ENCODE measurements around the gene IQCM. TPM values are rescaled to one million over a fixed set of nuclear protein-coding genes. Genes with fewer than 3 reads are reported as not detected.

The IQCM gene
- polyA plus RNA-seq, 1 donor (not counting 4 experiments of a cell fraction or from before 2014, with no cell fraction given): not detected

GRCh38 chr4:149699642-149700041, 116.0 kb downstream of the IQCM start:
- no peak for FAIRE-seq
- dilution Hi-C loops (cut with MboI; ENCODE audit: extremely low pct_ligation_motif_present, low sequenced_read_pairs): no loop called here

GRCh38 chr4:149690726-149691125, 124.9 kb downstream of the IQCM start:
- Histone ChIP-seq H3K4me2 (ENCODE audit: control insufficient read depth, extremely low read depth, insufficient read depth, low read depth, low read length) (no peak overlapping the region), H3K9me3 (ENCODE audit: control insufficient read depth, low read depth, low read length) (no peaks in the 10 kb centered on the region), H3K27me3 (ENCODE audit: control insufficient read depth, extremely low read depth, insufficient read depth, low read length) (no peaks in the 10 kb centered on the region), H3K4me1 (ENCODE audit: control insufficient read depth, extremely low read depth, insufficient read depth, low read length) (no peaks in the 10 kb centered on the region), H3K36me3 (ENCODE audit: control insufficient read depth in 2 of 2, extremely low read depth in 1 of 2, insufficient read depth in 2 of 2, low read length in 2 of 2) (no peaks in the 10 kb centered on the region), H3K9ac (ENCODE audit: control insufficient read depth, extremely low read depth, insufficient read depth, low read length) (no peak overlapping the region), H4K20me1 (ENCODE audit: control insufficient read depth, extremely low read depth, insufficient read depth, low read length) (no peaks in the 10 kb centered on the region), H3K9me1 (ENCODE audit: control insufficient read depth, extremely low read depth, insufficient read depth, low read length) (no peaks in the 10 kb centered on the region), H3K79me2 (ENCODE audit: control insufficient read depth, insufficient read depth, low read length) (no peaks in the 10 kb centered on the region), H3K27ac (ENCODE audit: control insufficient read depth, insufficient read depth, low read length) (no peak overlapping the region), H2AFZ (ENCODE audit: control insufficient read depth, low read length) (no peak overlapping the region), H3K4me3 (ENCODE audit: control insufficient read depth in 2 of 3, extremely low read depth in 1 of 3, insufficient read depth in 2 of 3, low read depth in 1 of 3, low read length in 3 of 3) (no peak overlapping the region)
- FAIRE-seq (no peak), DNase-seq (ENCODE audit: low read depth, low spot score) (no peak)
- TF ChIP-seq CTCF (optimal IDR thresholded peaks at IDR 0.05 in 1 of 3, IDR thresholded peaks at IDR 0.05 in 1 of 3, conservative IDR thresholded peaks at IDR 0.05 in 1 of 3; ENCODE audit: extremely low read depth in 1 of 3, insufficient read depth in 2 of 3, low read length in 3 of 3) (peak in 2 of 3 experiments; percentile 15 to 16), EZH2 (IDR thresholded peaks at IDR 0.05; ENCODE audit: low read length) (no peak)
- dilution Hi-C loops (cut with MboI; ENCODE audit: extremely low pct_ligation_motif_present, low sequenced_read_pairs): no loop called here

More at GRCh38 chr4:149699642-149700041, 116.0 kb downstream of the IQCM start:
- Histone ChIP-seq H3K79me2 (ENCODE audit: control insufficient read depth, insufficient read depth, low read length) (no peaks in the 10 kb centered on the region), H3K9me3 (ENCODE audit: control insufficient read depth, low read depth, low read length) (no peaks in the 10 kb centered on the region), H2AFZ (ENCODE audit: control insufficient read depth, low read length) (no peak overlapping the region), H3K27me3 (ENCODE audit: control insufficient read depth, extremely low read depth, insufficient read depth, low read length) (no peaks in the 10 kb centered on the region), H3K4me2 (ENCODE audit: control insufficient read depth, extremely low read depth, insufficient read depth, low read depth, low read length) (no peak overlapping the region), H4K20me1 (ENCODE audit: control insufficient read depth, extremely low read depth, insufficient read depth, low read length) (no peaks in the 10 kb centered on the region), H3K4me1 (ENCODE audit: control insufficient read depth, extremely low read depth, insufficient read depth, low read length) (no peaks in the 10 kb centered on the region), H3K36me3 (ENCODE audit: control insufficient read depth in 2 of 2, extremely low read depth in 1 of 2, insufficient read depth in 2 of 2, low read length in 2 of 2) (no peaks in the 10 kb centered on the region), H3K27ac (ENCODE audit: control insufficient read depth, insufficient read depth, low read length) (no peak overlapping the region), H3K4me3 (ENCODE audit: control insufficient read depth in 2 of 3, extremely low read depth in 1 of 3, insufficient read depth in 2 of 3, low read depth in 1 of 3, low read length in 3 of 3) (no peak overlapping the region), H3K9ac (ENCODE audit: control insufficient read depth, extremely low read depth, insufficient read depth, low read length) (no peak overlapping the region), H3K9me1 (ENCODE audit: control insufficient read depth, extremely low read depth, insufficient read depth, low read length) (no peaks in the 10 kb centered on the region)
- no peak for DNase-seq (ENCODE audit: low read depth, low spot score)
- no peak for TF ChIP-seq EZH2 (IDR thresholded peaks at IDR 0.05; ENCODE audit: low read length)
- no peak for TF ChIP-seq CTCF (optimal IDR thresholded peaks at IDR 0.05 in 1 of 3, IDR thresholded peaks at IDR 0.05 in 1 of 3, conservative IDR thresholded peaks at IDR 0.05 in 1 of 3; ENCODE audit: extremely low read depth in 1 of 3, insufficient read depth in 2 of 3, low read length in 3 of 3)
